NCI-H82 treated with DMSO at 0.1 percent for 48 hours (cell line): ENCODE data around the gene SP2.

Source experiments
- DNase-seq: peaks from one replicate; lab custom pipeline; 2025; ENCODE audit not compliant: unreplicated experiment; lab: John Stamatoyannopoulos, UW

The SP2 gene

GRCh38 chr17:47870056-47870455 is 26.0 kb upstream of the SP2 start:
- no peak for DNase-seq

- no peak for DNase-seq
These were observed 25.0 kb upstream of the SP2 start for GRCh38 chr17:47871048-47871447.

DNA sequence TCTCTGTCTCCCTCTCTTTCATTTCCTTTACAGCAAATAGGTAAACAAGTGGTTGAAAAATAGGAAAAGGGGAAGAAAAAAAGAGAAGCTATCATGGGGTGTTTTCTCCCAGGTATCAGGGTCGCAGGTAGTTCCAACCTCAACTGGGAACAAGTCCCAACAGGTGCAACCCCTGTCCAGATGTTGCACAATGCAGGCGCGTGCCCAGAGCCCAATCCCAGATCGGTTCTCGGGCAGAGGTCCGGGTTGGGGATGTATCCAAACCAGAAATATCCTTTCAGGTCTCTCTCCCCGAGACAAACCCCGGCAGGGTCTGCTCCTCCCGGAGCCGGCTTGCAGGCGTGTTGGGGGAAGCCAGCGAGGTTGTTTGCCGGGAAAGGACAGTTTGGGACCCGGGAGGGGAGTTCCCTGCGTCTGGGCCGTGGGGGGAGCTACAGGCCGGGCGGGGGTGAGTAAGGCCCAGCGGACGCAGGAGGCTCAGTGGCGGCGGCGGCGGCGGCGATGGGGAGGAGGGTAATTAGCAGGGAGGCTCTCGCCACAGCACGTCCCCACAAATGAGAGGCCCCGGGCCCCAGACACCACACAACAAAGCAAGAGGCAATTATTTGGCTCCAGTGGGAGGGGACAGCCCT is 23.9 kb upstream of the SP2 start:
- DNase-seq, result no peak

- no peak for DNase-seq
These were observed 23.3 kb upstream of the SP2 start for GRCh38 chr17:47872651-47873161.

- DNase-seq, result no peak
These were observed 22.6 kb upstream of the SP2 start for GRCh38 chr17:47873200-47874090.

DNA sequence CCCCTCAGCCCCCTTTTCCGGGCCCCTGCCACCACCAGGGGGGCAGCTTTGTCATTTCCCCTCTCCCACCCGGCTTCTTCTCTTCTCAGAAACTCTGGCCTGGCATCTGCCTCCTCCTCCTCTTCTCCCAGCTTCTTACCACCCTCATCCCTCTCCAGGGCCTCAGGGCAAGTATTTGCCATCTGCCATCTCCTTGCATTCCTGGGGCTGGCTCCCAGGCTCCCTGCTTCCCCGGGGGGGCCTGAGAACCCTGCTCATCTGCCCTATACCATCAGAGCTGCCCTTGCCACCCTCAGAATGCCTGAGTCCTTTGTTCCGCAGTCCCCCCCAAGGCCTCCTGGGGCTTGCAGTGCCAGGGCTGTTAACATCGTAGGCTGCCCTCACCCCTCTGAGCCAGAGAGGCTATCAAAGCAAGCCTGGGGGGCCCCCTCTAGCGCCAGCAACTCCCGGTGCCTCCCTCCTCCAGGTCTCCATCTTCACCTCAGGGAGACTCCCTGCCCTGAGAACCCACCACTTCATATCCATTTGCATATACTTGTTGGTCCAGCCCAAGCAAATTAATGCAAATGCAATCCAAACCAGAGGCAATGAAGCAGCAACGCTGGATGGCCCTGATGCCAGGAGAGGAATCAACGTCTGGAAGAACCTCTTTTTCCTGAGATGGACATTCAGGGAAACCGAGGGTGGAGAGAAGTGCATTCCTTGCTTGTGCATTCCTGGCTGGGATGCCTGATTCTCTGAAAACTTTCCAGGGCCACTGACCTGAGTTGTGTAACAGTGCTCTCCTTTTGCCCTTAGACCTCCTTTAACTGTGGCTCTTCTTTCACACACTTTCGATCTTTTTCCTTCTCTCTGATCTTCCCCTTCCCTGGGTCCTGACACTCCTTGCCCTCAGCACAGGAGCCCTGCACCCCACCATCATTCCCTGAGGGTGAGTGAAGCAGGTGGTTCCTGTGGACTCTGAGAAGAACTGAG is 20.7 kb upstream of the SP2 start:
- DNase-seq, result no peak

DNA sequence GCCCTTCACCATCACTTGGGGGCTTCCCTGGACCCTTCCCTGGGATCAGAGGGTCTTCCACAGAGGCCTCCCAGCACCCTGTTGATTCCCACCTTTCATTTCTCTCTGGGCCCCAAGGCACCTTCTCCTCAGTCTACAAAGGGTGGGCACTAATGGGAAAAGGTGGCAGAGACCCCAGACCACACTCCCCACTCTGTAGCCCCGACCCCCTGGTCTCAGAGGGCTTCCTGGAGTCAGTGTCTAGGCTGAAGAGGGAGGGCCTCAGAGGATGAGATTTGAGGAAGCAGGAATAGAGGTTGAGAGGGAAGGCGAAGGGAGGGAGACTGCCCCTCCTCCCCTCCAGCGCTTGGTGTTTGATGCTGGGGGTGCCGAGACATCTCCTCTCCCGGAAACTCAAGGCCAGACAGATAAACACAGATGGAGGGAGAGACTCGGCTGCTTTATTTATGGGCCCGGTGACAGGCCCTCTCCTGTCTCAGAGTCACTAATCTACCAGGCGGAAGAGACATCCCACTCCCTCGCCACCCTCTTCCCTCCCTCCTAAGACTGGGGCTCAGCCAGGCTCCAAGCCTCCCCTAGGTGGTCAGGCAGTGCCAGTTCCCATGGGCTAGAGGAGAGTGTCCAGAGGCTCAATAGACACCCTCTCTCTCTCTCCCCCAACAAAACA is 18.5 kb upstream of the SP2 start:
- no peak for DNase-seq

DNA sequence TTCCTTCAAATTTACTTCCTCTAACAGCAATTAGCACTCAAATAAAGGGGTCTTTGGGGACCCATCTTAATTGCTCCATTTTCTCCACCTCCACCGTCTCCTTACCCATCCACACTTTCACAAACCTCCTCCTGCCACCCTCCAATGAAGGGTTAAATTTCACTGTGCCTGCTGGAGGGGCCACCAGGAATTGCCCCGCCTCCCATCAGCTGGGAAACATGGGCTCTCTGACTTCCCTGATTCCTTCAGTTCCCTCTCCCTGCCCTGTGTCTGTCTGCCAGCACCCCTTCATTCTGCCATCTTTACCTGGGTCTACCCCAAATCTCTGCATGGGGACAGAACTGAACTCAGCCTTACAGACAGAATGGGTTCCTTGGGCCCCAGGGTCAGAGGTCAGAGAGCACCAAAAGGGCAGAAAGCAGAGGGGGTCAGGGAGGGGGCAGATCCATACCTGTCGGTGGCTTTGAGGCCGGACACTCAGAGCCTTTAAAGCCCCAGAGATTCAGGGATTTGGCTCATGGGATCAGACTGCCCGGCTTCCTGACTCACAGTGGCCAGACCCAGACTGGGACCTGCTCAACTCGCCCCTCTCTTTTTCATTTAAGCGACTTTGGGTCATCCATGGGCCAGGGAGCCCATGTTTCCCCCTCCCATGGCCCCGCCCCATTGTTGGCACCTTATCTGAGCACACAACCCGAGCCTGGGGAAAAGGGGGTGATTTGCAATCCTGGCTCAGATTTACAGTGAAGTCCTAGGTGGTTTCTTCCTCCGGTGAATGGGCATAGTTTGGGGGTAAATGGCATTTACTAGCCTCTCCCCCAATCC is 17.6 kb upstream of the SP2 start:
- no peak for DNase-seq

DNA sequence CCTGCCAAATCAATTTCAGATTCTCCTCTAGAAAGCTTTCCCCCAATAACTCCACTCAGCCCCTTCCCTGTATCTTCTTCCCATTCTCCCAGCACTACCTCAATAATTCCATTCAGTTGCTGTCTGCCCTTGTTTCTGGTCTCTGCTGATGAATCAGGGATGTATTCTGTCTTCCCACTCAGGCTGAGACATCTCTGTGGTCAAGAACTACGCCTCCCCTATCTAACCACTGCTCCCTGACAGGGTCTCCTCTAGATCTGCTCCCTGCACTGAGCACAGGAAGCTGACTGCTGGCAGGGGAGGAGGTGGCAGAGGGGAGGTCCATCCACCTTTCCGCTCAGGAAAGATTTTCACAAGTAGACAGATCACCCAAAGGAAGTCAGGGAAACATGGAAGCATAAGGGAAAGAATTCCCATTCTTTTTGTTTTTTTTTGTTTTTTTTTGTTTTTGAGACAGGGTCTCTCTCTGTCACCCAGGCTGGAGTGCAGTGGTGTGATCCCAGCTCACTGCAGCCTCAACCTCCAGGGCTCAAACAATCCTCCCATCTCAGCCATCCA is 16.9 kb upstream of the SP2 start:
- DNase-seq, result no peak

DNA sequence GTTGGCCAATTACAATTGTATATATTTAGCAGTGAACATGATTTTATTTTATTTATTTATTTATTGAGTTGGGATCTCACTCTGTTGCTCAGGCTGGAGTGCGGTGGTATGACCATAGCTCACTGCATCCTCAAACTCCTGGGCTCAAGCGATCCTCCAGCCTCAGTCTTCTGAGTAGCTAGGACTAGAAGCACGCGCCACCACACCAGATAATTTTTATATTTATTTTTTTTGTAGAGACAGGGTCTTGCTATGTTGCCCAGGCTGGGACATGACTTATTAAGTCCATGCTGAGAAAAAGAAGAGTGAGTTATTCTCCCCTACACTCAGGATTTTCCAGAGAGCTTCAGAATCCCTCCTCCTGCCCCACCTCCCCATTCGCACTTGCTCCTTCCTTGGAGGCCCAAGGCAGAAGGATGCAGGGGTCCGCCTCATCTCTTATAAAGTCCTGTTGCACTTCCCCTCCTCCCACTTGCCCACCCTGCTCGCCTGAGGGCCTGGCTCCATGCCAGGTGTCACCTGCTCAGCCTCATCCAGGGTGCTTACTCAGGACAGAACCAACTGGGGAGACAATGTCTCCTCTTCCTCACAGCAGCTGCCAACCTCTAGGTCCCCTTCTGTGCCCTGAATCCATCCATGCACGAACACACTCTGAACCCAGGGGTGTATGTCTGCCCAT is 16.1 kb upstream of the SP2 start:
- no peak for DNase-seq

GRCh38 chr17:47882247-47882646 is 13.8 kb upstream of the SP2 start:
- no peak for DNase-seq

- no peak for DNase-seq
These were observed 13.1 kb upstream of the SP2 start for GRCh38 chr17:47882695-47883588.

DNA sequence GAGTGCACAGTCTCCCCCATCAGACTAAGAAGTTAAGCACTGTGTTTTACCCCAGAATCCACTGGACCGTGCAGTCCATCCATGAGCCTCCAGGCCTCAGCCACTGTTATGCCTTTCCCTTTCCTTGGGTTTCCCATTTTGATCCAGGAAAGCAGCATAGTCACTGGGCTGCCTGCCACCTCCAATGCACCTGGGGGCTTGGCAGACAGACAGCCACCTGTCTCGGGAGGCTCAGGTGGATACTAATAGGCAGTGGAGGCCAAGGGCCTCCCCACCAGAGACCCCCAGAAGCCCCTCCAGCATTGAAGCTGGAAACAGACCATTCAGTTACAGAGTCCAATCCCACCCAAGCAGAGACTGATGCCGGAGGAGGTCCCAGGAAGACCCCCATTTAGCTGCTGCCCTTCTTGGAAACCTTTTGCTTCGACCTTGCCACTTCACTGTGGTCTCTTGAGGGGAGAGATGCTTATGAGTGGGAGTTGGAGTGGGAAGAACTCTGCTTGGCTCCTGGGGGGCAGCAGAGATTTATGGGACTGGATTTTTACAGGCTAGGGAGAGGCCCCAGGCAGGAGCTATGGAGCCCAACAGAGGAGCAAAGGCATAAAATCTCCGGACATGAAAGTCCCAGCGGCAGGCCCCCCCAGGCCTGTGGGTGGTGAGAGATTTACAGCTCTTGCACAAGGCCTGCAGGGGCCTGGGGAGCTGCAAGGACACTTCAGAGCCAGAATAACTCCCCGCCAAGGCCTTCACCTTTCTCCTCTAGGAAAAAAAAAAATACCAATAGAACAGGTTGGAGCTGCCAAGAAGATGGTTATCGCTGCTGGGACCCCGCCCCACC is 12.2 kb upstream of the SP2 start:
- no peak for DNase-seq

GRCh38 chr17:47884427-47884740 is 11.7 kb upstream of the SP2 start:
- no peak for DNase-seq

DNA sequence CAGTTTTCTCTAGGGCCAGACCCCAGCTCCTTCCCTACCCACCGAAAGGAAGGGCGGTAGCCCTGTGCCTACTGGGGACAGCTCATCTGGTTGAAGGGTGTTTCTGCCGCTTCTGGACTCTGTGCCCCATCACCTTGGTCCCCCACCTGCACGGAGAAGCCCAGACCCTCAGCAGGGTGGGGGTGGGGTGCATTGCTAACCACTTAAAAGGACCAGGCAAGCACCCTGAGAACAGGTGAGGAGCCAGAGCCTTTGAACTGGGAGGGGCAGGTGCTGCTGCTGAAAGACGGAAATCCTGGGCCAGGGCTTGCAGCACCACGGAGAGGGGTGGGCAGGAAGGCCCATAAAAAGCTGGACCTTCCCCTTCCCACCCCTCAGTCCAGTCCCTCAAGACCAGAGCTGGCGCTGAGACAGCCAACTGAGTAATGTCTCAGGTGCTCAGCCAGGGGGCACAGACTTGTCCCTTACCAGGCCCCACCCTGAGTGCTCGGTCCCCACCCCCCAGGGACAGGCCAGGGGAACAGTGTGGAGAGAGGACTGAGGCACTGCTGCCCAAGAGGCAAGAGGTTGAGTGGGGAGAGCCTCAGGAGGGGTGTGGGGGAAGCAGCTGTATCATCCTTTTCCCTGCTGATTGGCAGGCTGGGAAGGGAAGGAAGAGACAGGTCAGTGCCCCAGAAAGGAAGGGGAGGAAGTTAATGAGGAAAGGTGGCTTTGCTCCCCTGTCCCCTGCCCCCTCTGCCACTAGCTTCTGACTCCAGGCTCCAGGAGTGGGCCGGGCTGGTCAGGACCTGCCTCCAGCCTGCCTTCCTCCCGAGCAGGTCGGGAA is 10.9 kb upstream of the SP2 start:
- no peak for DNase-seq

DNA sequence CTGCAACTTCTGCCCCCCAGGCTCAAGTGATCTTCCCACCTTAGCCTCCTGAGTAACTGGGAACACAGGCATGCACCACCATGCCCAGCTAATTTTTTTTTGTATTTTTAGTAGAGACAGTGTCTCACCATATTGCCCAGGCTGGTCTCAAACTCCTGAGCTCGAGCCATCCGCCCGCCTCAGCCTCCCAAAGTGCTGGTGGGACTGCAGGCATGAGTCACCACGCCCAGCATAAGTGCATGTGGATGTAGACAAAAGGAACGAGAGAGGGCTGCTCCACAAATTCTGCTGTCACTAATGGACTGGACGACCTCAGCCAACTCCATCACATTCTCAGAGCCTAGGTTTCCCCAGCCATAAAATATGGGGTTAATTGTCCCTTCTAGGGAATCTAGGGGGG is 7.7 kb upstream of the SP2 start:
- no peak for DNase-seq
